Breast epithelium (tissue), 3 donors: ENCODE data around the gene TBX6.

ENCODE experiments used
- POLR2A ChIP-seq: fragments of 450-650 bp; IDR thresholded peaks from one replicate; pipeline ENCODE4 v1.6.1; 2016; ENCODE audit warnings: antibody characterized with exemption, mild to moderate bottlenecking, moderate library complexity
- POLR2AphosphoS5 ChIP-seq, 3 donors: sonication (generic); formaldehyde crosslinking; IDR thresholded peaks; one replicate each; pipeline ENCODE4 v1.6.1; 2017; ENCODE audit warnings: antibody characterized with exemption in 3 of 3
- TF ChIP-seq, protein P1 (sequence below), 3 donors: fragments of 450-650 bp; IDR thresholded peaks; one replicate each; pipeline ENCODE4 v1.5.1; 2016 to 2017; ENCODE audit warnings: antibody characterized with exemption in 3 of 3, mild to moderate bottlenecking in 3 of 3, moderate library complexity in 3 of 3

DNA sequence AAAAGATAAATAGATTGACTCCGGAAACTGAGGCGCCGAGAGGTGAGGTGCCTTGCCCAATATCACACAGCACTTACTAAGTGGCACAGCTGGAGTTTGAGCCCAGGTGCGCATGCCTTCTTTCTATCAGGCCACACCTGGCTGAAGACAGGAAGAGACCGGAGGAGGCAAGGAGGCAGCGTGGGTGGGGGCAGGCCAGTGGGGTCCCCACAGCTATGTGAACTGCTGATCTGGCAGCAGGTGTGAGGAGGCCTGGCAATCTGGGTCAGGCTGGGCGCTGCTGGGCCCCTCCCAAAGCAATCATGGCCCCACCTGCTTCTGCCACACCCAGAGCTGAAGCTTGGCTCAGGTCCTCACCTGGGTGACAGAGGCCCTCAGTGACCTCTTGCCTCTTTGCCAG is 23.5 kb upstream of the TBX6 start:
- TF ChIP-seq POLR2AphosphoS5 (IDR thresholded peaks at IDR 0.05): no peak
- TF ChIP-seq, protein P1, sequence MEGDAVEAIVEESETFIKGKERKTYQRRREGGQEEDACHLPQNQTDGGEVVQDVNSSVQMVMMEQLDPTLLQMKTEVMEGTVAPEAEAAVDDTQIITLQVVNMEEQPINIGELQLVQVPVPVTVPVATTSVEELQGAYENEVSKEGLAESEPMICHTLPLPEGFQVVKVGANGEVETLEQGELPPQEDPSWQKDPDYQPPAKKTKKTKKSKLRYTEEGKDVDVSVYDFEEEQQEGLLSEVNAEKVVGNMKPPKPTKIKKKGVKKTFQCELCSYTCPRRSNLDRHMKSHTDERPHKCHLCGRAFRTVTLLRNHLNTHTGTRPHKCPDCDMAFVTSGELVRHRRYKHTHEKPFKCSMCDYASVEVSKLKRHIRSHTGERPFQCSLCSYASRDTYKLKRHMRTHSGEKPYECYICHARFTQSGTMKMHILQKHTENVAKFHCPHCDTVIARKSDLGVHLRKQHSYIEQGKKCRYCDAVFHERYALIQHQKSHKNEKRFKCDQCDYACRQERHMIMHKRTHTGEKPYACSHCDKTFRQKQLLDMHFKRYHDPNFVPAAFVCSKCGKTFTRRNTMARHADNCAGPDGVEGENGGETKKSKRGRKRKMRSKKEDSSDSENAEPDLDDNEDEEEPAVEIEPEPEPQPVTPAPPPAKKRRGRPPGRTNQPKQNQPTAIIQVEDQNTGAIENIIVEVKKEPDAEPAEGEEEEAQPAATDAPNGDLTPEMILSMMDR (IDR thresholded peaks at IDR 0.05): no peak
- TF ChIP-seq POLR2A: no peak
